Kidney (tissue), 14 donors: ENCODE data around the gene RAD51B. TPM values are rescaled to one million over a fixed set of nuclear protein-coding genes. Genes with fewer than 3 reads are reported as not detected.

Experiments used
- DNase-seq, 5 donors: peaks; one replicate each; pipeline ENCODE4 v3.0.0-alpha.2; 2013 to 2020
- FAIRE-seq: peaks from 2 replicates; lab custom pipeline; 2012; peaks lifted over from hg19 to GRCh38; lab: Jason Lieb, UNC
- H3K27ac ChIP-seq, 2 donors: one replicate each; pipeline ENCODE4 v1.7.0; 2013; ENCODE audit warnings: low read depth in 2 of 2, low read length in 2 of 2, inconsistent platforms in 1 of 2
- H3K27me3 ChIP-seq: one replicate; pipeline ENCODE4 v1.7.1; 2013; ENCODE audit warnings: low read length, inconsistent platforms; ENCODE audit not compliant: control insufficient read depth, insufficient read depth
- H3K36me3 ChIP-seq, 3 donors: one replicate each; pipeline versions ENCODE4 v1.7.0 to v1.7.1; 2013; ENCODE audit warnings: low read length in 3 of 3, control low read depth in 1 of 3, inconsistent platforms in 1 of 3; ENCODE audit not compliant: insufficient read depth in 3 of 3, control insufficient read depth in 2 of 3
- H3K4me1 ChIP-seq, 3 donors: one replicate each; pipeline versions ENCODE4 v1.7.0 to v1.7.1; 2013; ENCODE audit warnings: low read length in 3 of 3, inconsistent platforms in 1 of 3, low read depth in 1 of 3; ENCODE audit not compliant: control insufficient read depth in 2 of 3, insufficient read depth in 2 of 3
- H3K4me3 ChIP-seq, 3 donors: one replicate each; pipeline versions ENCODE4 v1.7.0 to v1.8.1; 2013; ENCODE audit warnings: low read length in 3 of 3, control low read depth in 1 of 3, inconsistent platforms in 1 of 3
- H3K9ac ChIP-seq, 3 donors: one replicate each; pipeline versions ENCODE4 v1.7.0 to v1.7.1; 2013; ENCODE audit warnings: low read length in 3 of 3, control low read depth in 1 of 3, inconsistent platforms in 1 of 3
- H3K9me3 ChIP-seq, 3 donors: one replicate each; pipeline versions ENCODE4 v1.7.0 to v1.7.1; 2013; ENCODE audit warnings: low read length in 3 of 3, control low read depth in 1 of 3, inconsistent platforms in 1 of 3; ENCODE audit not compliant: control insufficient read depth in 2 of 3, insufficient read depth in 1 of 3
- intact Hi-C: fragments of 100-400 bp; cut with DNase I; formaldehyde crosslinking; loops from one replicate; pipeline ENCODE4 v1.11.1; 2022
- polyA plus RNA-seq: library from polyadenylated mRNA; stranded (reverse); fragments of 350-450 nt; fragmentation: Illumina TruSeq; extraction: RNeasy Lipid Tissue Mini Kit (QIAGEN cat#74804); gene quantifications from one replicate; pipeline ENCODE4 v1.2.3, GENCODE V29; 2014; ENCODE audit warnings: low read depth, low replicate concordance; ENCODE audit not compliant: insufficient read depth
- total RNA-seq: library from RNA; stranded (reverse); fragmentation: NEBNext Ultra II Directional; extraction: Animal tissue kit (Norgen Biotek cat#: 25700); gene quantifications from one replicate; pipeline ENCODE4 v1.2.1, GENCODE V29; 2021
- TF ChIP-seq, protein P1 (sequence below): IDR thresholded peaks from 3 replicates; pipeline ENCODE4 v1.5.1; 2012; ENCODE audit warnings: mild to moderate bottlenecking, moderate library complexity, borderline replicate concordance; ENCODE audit not compliant: insufficient read depth; ENCODE audit errors: extremely low read depth
- donor health status: control.
- donor health status: control.
- donor health status: control.
- donor health status: control.
- donor health status: control.
- donor health status: DM: yes; HTN: yes; CAD: no.
- donor health status: Normal renal cell carcinoma (clear cell type).

Gene RAD51B
- total and polyA plus RNA-seq, 2 donors from 2014 or later, result 6.9 to 18.0 TPM

GRCh38 chr14:68269136-68269927 lies 449.8 kb downstream of the RAD51B start:
- FAIRE-seq (no peak), DNase-seq (peak in 1 of 5 donors; percentile 47)
- TF ChIP-seq, protein P1, sequence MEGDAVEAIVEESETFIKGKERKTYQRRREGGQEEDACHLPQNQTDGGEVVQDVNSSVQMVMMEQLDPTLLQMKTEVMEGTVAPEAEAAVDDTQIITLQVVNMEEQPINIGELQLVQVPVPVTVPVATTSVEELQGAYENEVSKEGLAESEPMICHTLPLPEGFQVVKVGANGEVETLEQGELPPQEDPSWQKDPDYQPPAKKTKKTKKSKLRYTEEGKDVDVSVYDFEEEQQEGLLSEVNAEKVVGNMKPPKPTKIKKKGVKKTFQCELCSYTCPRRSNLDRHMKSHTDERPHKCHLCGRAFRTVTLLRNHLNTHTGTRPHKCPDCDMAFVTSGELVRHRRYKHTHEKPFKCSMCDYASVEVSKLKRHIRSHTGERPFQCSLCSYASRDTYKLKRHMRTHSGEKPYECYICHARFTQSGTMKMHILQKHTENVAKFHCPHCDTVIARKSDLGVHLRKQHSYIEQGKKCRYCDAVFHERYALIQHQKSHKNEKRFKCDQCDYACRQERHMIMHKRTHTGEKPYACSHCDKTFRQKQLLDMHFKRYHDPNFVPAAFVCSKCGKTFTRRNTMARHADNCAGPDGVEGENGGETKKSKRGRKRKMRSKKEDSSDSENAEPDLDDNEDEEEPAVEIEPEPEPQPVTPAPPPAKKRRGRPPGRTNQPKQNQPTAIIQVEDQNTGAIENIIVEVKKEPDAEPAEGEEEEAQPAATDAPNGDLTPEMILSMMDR, result no peak
- Histone ChIP-seq H3K27me3 (no peaks in the 10 kb centered on the region), H3K36me3 (no peaks in the 10 kb centered on the region), H3K9ac (no peak overlapping the region), H3K4me3 (no peak overlapping the region), H3K27ac (no peak overlapping the region), H3K9me3 (no peaks in the 10 kb centered on the region), H3K4me1 (peaks cover 3 to 5% (median 4%) of the 10 kb centered on the region in 3 donors)
- intact Hi-C loops, result no loop called here

DNA sequence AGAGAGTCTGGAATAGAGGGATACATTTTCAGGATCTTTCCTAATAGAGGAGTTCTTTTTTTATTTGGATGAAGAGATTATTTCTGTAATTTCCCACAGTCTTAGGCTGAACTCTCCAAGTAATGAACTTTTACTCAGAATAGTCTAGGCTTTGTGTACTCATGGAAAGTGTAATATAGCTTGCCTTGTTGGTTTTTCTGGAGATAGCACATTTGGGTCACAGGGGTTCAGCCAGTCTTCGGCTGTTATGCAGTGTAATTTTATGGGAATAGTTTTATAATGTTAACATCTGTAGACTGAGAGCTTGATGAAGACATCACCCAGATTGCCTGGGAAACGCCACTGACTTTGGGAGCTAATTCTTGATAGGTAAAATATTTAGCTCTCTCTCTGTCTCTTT lies 450.8 kb downstream of the RAD51B start:
- intact Hi-C loops, result no loop called here
- FAIRE-seq (no peak), DNase-seq (peak in 1 of 5 donors; percentile 79)
- Histone ChIP-seq H3K4me3 (no peak overlapping the region), H3K9ac (no peak overlapping the region), H3K27me3 (no peaks in the 10 kb centered on the region), H3K27ac (no peak overlapping the region), H3K4me1 (peaks cover 3 to 5% (median 4%) of the 10 kb centered on the region in 3 donors), H3K36me3 (no peaks in the 10 kb centered on the region), H3K9me3 (no peaks in the 10 kb centered on the region)
- TF ChIP-seq, protein P1, result no peak

GRCh38 chr14:68271913-68272391 lies 452.4 kb downstream of the RAD51B start:
- Histone ChIP-seq H3K4me3 (no peak overlapping the region), H3K9ac (no peak overlapping the region), H3K27me3 (no peaks in the 10 kb centered on the region), H3K9me3 (no peaks in the 10 kb centered on the region), H3K36me3 (no peaks in the 10 kb centered on the region), H3K4me1 (peaks cover 0 to 5% (median 4%) of the 10 kb centered on the region in 3 donors), H3K27ac (no peak overlapping the region)
- FAIRE-seq, result no peak
- TF ChIP-seq, protein P1, result no peak
- intact Hi-C loops, result no loop called here
- no peak for DNase-seq
